GM23338 (cell line): ENCODE measurements around the gene NEURL1. TPM values are rescaled to one million over a fixed set of nuclear protein-coding genes. Genes with fewer than 3 reads are reported as not detected.

Source experiments
- CREB1 ChIP-seq: fragments of 250-450 bp; sonication (Bioruptor Pico); IDR thresholded peaks from 2 replicates; pipeline ENCODE4 v1.5.0; 2020; ENCODE audit warnings: low read depth, mild to moderate bottlenecking, moderate library complexity
- CTCF ChIP-seq, 2 experiments: fragments of 200-600 bp in 1 of 2; sonication (generic) in 1 of 2; conservative IDR thresholded peaks; 2 replicates each; pipeline versions ENCODE4 v1.5.1 to v1.6.1; 2016 to 2017; ENCODE audit warnings: antibody characterized with exemption in 2 of 2, low read depth in 2 of 2, mild to moderate bottlenecking in 2 of 2, moderate library complexity in 1 of 2
- ETS1 ChIP-seq: IDR thresholded peaks from 2 replicates; pipeline ENCODE4 v1.6.1; 2016; ENCODE audit warnings: antibody characterized with exemption
- EZH2 ChIP-seq: fragments of 200-600 bp; sonication (generic); IDR thresholded peaks from one replicate; pipeline ENCODE4 v1.8.0; 2017; ENCODE audit warnings: antibody characterized with exemption, mild to moderate bottlenecking, low read depth; ENCODE audit not compliant: unreplicated experiment
- EZH2phosphoT487 ChIP-seq: fragments of 200-600 bp; sonication (generic); IDR thresholded peaks from one replicate; pipeline ENCODE4 v1.8.1; 2018; ENCODE audit warnings: antibody characterized with exemption; ENCODE audit not compliant: unreplicated experiment
- NANOG ChIP-seq: IDR thresholded peaks from 2 replicates; pipeline ENCODE4 v1.6.1; 2016; ENCODE audit warnings: antibody characterized with exemption, borderline replicate concordance
- POLR2AphosphoS5 ChIP-seq: IDR thresholded peaks from 2 replicates; pipeline ENCODE4 v1.6.1; 2016; ENCODE audit warnings: antibody characterized with exemption, low read depth
- ZNF114 ChIP-seq: fragments of 250-450 bp; sonication (Bioruptor Pico); IDR thresholded peaks from 2 replicates; pipeline ENCODE4 v1.5.0; 2020; ENCODE audit warnings: mild to moderate bottlenecking, moderate library complexity
- ZNF331 ChIP-seq: fragments of 250-450 bp; sonication (Bioruptor Pico); IDR thresholded peaks from 2 replicates; pipeline ENCODE4 v1.5.0; 2020; ENCODE audit warnings: low read depth, mild to moderate bottlenecking, moderate library complexity
- ZNF462 ChIP-seq: fragments of 250-450 bp; sonication (Bioruptor Pico); IDR thresholded peaks from 2 replicates; pipeline ENCODE4 v1.5.0; 2020; ENCODE audit warnings: mild to moderate bottlenecking, moderate library complexity
- polyA plus RNA-seq: library from polyadenylated mRNA; unstranded; fragments of >200 nt; fragmentation: Nextera tagmentation; extraction: Ambion mirVana; gene quantifications from 2 replicates; pipeline ENCODE4 v1.2.1, GENCODE V29; 2016
- total RNA-seq: library from RNA; depleted of rRNA; stranded (reverse); fragments of >200 nt; shearing (Covaris generic); gene quantifications from 2 replicates; pipeline ENCODE4 v1.2.3, GENCODE V29; 2014

Gene NEURL1
- total and polyA plus RNA-seq, 2 experiments from 2014 or later, result 0.82 to 1.1 TPM

DNA sequence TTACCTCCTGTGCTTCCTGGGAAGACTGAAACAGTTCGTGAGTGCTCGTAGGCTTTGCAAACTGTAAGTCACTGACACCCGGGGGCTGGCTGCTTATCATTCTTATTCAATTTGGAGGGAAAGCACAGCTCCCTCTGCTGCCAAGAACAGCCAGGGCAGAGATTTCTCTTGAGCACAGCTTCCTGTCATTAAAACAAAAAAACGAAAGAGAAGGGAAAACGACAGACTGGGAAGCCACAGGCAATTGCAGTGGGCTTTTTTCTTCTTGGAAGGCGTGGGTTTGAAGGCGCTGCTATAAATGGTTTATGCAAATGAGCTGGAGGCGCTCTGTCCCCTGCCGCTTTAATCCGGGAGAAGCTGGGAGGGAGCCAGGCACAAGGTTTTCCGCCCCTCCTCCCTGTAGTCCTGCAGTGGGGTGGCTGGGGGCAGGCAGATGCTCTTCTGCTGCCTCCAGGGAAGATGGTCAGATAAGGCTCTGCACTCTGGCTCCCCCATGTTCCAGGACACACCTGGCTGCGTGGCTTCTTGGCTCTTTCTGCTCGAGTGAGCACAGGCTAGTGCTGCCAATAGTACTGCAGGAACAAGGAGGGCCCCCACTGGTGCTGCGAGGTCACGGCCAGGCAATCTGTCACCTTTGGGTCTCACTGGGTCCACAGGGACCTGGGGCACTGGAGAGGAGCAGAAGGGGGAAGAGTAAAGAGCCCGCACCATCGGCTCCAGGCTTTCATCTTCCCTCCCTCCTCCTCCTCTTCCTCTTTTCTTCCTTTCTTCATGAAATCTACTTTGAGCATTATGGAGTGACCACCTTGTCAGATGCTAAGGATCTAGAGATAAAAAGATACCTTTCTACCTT, 49.5 kb downstream of the NEURL1 start (continued):
- TF ChIP-seq ZNF462 (CRISPR knock-in tag) (peak; percentile 46; the same call in 1 of the 2 replicates), ETS1 (no peak), NANOG (no peak), POLR2AphosphoS5 (no peak), CREB1 (CRISPR knock-in tag) (no peak), ZNF331 (no peak), EZH2phosphoT487 (no peak), CTCF (conservative IDR thresholded peaks at IDR 0.05; ENCODE audit: low read depth in 2 of 2) (peak; percentile 67 to 70), EZH2 (no peak), ZNF114 (CRISPR knock-in tag) (no peak)
